ENCODE results near the gene TOR2A.

The TOR2A gene

DNA sequence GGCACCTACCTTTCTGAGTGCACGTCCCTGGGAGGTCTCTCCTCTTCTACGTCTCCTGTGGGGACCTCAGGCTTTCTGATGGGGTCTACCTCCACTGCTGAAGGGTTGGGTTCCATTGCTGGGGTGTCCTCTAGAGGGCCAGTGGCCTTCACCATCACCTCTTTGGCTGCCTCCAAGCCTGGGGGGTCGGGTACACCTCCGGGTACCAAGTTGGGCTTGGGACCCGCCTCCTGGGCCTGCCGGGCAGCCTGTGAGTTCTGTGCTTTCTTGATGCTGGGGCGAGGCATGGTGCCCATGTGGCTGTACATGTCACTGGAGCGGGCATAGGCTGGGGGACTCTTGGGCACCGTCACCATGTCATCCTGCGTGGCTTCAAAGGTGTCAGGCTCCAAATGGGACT lies 38.9 kb upstream of the TOR2A start:
- no peaks in the 10 kb centered on the region for H3K9me2 ChIP-seq (replicated peaks; ENCODE audit: insufficient read depth, low read length)
- no peak overlapping the region for H2AFZ ChIP-seq (ENCODE audit: low read length)
- H3K4me1 ChIP-seq (ENCODE audit: low read length) = peaks cover 23% of the 10 kb centered on the region
- no peak overlapping the region for H3K9ac ChIP-seq (ENCODE audit: low read length)
- no peak overlapping the region for H3K4me2 ChIP-seq (ENCODE audit: low read depth, low read length)
- TF ChIP-seq EZH2 (optimal IDR thresholded peaks at IDR 0.05; ENCODE audit: low read depth, low read length) (no peak), EZH2phosphoT487 (IDR thresholded peaks at IDR 0.05; ENCODE audit: low read length) (no peak)
- TF ChIP-seq, protein P1, sequence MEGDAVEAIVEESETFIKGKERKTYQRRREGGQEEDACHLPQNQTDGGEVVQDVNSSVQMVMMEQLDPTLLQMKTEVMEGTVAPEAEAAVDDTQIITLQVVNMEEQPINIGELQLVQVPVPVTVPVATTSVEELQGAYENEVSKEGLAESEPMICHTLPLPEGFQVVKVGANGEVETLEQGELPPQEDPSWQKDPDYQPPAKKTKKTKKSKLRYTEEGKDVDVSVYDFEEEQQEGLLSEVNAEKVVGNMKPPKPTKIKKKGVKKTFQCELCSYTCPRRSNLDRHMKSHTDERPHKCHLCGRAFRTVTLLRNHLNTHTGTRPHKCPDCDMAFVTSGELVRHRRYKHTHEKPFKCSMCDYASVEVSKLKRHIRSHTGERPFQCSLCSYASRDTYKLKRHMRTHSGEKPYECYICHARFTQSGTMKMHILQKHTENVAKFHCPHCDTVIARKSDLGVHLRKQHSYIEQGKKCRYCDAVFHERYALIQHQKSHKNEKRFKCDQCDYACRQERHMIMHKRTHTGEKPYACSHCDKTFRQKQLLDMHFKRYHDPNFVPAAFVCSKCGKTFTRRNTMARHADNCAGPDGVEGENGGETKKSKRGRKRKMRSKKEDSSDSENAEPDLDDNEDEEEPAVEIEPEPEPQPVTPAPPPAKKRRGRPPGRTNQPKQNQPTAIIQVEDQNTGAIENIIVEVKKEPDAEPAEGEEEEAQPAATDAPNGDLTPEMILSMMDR (IDR thresholded peaks at IDR 0.05; ENCODE audit: low read length) = no peak
- DNase-seq = no peak
- H3K9me3 ChIP-seq (replicated peaks; ENCODE audit: insufficient read depth, low read length) = no peaks in the 10 kb centered on the region
- no peak overlapping the region for H3K27ac ChIP-seq (ENCODE audit: low read length)
- no peaks in the 10 kb centered on the region for H4K20me1 ChIP-seq (ENCODE audit: insufficient read depth, low read length)
- H3K27me3 ChIP-seq (replicated peaks; ENCODE audit: insufficient read depth, low read length) = no peaks in the 10 kb centered on the region
- H3K79me2 ChIP-seq (ENCODE audit: low read length) = peaks cover 66% of the 10 kb centered on the region
- H3K4me3 ChIP-seq (ENCODE audit: low read length) = no peak overlapping the region
- H3F3A ChIP-seq (ENCODE audit: insufficient read depth, low read length) = peaks cover 51% of the 10 kb centered on the region
- H3K36me3 ChIP-seq (replicated peaks; ENCODE audit: insufficient read depth, low read length) = peaks cover 6% of the 10 kb centered on the region; the same call in 1 of the 2 replicates

DNA sequence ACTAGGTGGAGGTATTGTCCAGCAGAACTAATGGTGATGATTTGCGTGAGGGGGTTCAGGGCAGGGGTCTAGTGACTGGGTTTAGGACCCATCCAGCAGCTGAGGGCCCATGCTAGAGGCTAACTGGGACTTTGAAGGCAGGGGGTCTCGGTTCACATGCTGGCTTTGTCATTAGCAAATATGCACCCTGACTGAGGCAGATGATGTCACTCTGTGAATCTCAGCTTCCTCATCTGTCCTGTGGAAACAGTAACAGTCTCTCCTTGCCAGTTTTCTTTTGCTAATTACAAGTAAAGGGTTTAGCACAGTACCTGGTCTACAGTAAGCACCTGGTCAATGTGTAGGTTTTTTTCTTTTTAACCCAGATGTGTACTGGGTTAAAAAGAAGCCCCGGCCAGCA lies 38.2 kb upstream of the TOR2A start:
- H3K9me3 ChIP-seq (replicated peaks; ENCODE audit: insufficient read depth, low read length) = no peaks in the 10 kb centered on the region
- no peak overlapping the region for H3K4me3 ChIP-seq (ENCODE audit: low read length)
- H3K4me1 ChIP-seq (ENCODE audit: low read length) = peaks cover 21% of the 10 kb centered on the region
- H3K27ac ChIP-seq (ENCODE audit: low read length) = no peak overlapping the region
- TF ChIP-seq EZH2 (optimal IDR thresholded peaks at IDR 0.05; ENCODE audit: low read depth, low read length) = no peak
- TF ChIP-seq, protein P1 (IDR thresholded peaks at IDR 0.05; ENCODE audit: low read length) = no peak
- no peak for TF ChIP-seq EZH2phosphoT487 (IDR thresholded peaks at IDR 0.05; ENCODE audit: low read length)
- no peaks in the 10 kb centered on the region for H3K27me3 ChIP-seq (replicated peaks; ENCODE audit: insufficient read depth, low read length)
- H3K9ac ChIP-seq (ENCODE audit: low read length) = no peak overlapping the region
- no peaks in the 10 kb centered on the region for H3K9me2 ChIP-seq (replicated peaks; ENCODE audit: insufficient read depth, low read length)
- peaks cover 6% of the 10 kb centered on the region; the same call in 1 of the 2 replicates for H3K36me3 ChIP-seq (replicated peaks; ENCODE audit: insufficient read depth, low read length)
- no peak overlapping the region for H3K4me2 ChIP-seq (ENCODE audit: low read depth, low read length)
- H3F3A ChIP-seq (ENCODE audit: insufficient read depth, low read length) = peaks cover 44% of the 10 kb centered on the region
- DNase-seq = no peak
- H4K20me1 ChIP-seq (ENCODE audit: insufficient read depth, low read length) = no peaks in the 10 kb centered on the region
- H2AFZ ChIP-seq (ENCODE audit: low read length) = no peak overlapping the region
- peaks cover 69% of the 10 kb centered on the region for H3K79me2 ChIP-seq (ENCODE audit: low read length)

GRCh38 chr9:127772603-127773002 lies 37.5 kb upstream of the TOR2A start:
- Histone ChIP-seq H3K4me2 (ENCODE audit: low read depth, low read length) (no peak overlapping the region), H3K27ac (ENCODE audit: low read length) (no peak overlapping the region), H3K27me3 (replicated peaks; ENCODE audit: insufficient read depth, low read length) (no peaks in the 10 kb centered on the region), H3K79me2 (ENCODE audit: low read length) (peaks cover 69% of the 10 kb centered on the region), H4K20me1 (ENCODE audit: insufficient read depth, low read length) (no peaks in the 10 kb centered on the region), H3K9ac (ENCODE audit: low read length) (no peak overlapping the region), H3K9me2 (replicated peaks; ENCODE audit: insufficient read depth, low read length) (no peaks in the 10 kb centered on the region), H3K4me1 (ENCODE audit: low read length) (peaks cover 21% of the 10 kb centered on the region), H2AFZ (ENCODE audit: low read length) (no peak overlapping the region), H3K4me3 (ENCODE audit: low read length) (no peak overlapping the region), H3K36me3 (replicated peaks; ENCODE audit: insufficient read depth, low read length) (peaks cover 6% of the 10 kb centered on the region; the same call in 1 of the 2 replicates), H3F3A (ENCODE audit: insufficient read depth, low read length) (peaks cover 38% of the 10 kb centered on the region), H3K9me3 (replicated peaks; ENCODE audit: insufficient read depth, low read length) (no peaks in the 10 kb centered on the region)
- DNase-seq = no peak
- TF ChIP-seq EZH2 (optimal IDR thresholded peaks at IDR 0.05; ENCODE audit: low read depth, low read length) = no peak
- no peak for TF ChIP-seq EZH2phosphoT487 (IDR thresholded peaks at IDR 0.05; ENCODE audit: low read length)
- TF ChIP-seq, protein P1 (IDR thresholded peaks at IDR 0.05; ENCODE audit: low read length) = no peak

Measured in MM.1S (cell line).